HG03439 (cell line): Measurements from ENCODE around the gene S100A4.
"Not testable (repeated sequence)": the region's sequence is repeated elsewhere in the genome, so short reads cannot be mapped to it uniquely, and the experiment has no call there.

Experiments used
- ATAC-seq: cut with Tn5 transposase; IDR thresholded peaks from one replicate; pipeline ENCODE4 v1.9.1; 2021; ENCODE audit warnings: mild to moderate bottlenecking, moderate library complexity; ENCODE audit not compliant: unreplicated experiment

S100A4 gene

GRCh38 chr1:153568367-153569099 lies 22.9 kb upstream of the S100A4 start:
- ATAC-seq, result no peak

- ATAC-seq, result no peak
These were observed 22.2 kb upstream of the S100A4 start for GRCh38 chr1:153567621-153568366.

GRCh38 chr1:153566414-153567371 lies 21.1 kb upstream of the S100A4 start:
- ATAC-seq, result no peak

- no peak for ATAC-seq
These were observed 20.1 kb upstream of the S100A4 start, which contains the start of gene S100A2 for GRCh38 chr1:153565529-153566374. TSS of gene S100A2 (minus strand) at chr1:153565844. CDS start at chr1:153563877, 1,967 bp downstream.

- ATAC-seq, result no peak
These were observed 18.4 kb upstream of the S100A4 start for GRCh38 chr1:153563991-153564390.

GRCh38 chr1:153563483-153563901 lies 17.9 kb upstream of the S100A4 start:
- no peak for ATAC-seq

GRCh38 chr1:153562021-153562420 lies 16.4 kb upstream of the S100A4 start:
- not testable (repeated sequence) for ATAC-seq

GRCh38 chr1:153561466-153561985 lies 15.9 kb upstream of the S100A4 start:
- no peak for ATAC-seq

- no peak for ATAC-seq
These were observed 15.3 kb upstream of the S100A4 start for GRCh38 chr1:153560771-153561465.

GRCh38 chr1:153560241-153560640 lies 14.6 kb upstream of the S100A4 start:
- no peak for ATAC-seq

- no peak for ATAC-seq
These were observed 12.3 kb upstream of the S100A4 start for GRCh38 chr1:153557877-153558276.

GRCh38 chr1:153556348-153556747 lies 10.7 kb upstream of the S100A4 start:
- no peak for ATAC-seq

- ATAC-seq, result no peak
These were observed 8.4 kb upstream of the S100A4 start for GRCh38 chr1:153553830-153554541.

- no peak for ATAC-seq
These were observed 7.5 kb upstream of the S100A4 start for GRCh38 chr1:153553096-153553495.

GRCh38 chr1:153552335-153552734 lies 6.7 kb upstream of the S100A4 start:
- ATAC-seq, result no peak

- ATAC-seq, result no peak
These were observed 5.4 kb upstream of the S100A4 start for GRCh38 chr1:153550827-153551500.

GRCh38 chr1:153550398-153550758 lies 4.8 kb upstream of the S100A4 start:
- ATAC-seq, result no peak

- no peak for ATAC-seq
These were observed 4.3 kb upstream of the S100A4 start for GRCh38 chr1:153549741-153550397.
